Activated naive CD4-positive, alpha-beta T cell treated with anti-CD3 and anti-CD28 coated beads for 36 hours (primary cell): ENCODE measurements around the gene PRPF8. TPM values are rescaled to one million over a fixed set of nuclear protein-coding genes. Genes with fewer than 3 reads are reported as not detected.
A peak's percentile ranks its signal among the peaks of the same experiment; 100 is the strongest.

ENCODE experiments used
- CTCF ChIA-PET: fragments of 350-600 bp; sonication (Branson Sonifier 250); formaldehyde crosslinking; loops from one replicate; lab custom pipeline; 2021; ENCODE audit warnings: antibody characterized with exemption; lab: Charles Lee
- DNase-seq: peaks from one replicate; pipeline ENCODE4 v3.0.0-alpha.2; 2020
- H3K27ac Mint-ChIP-seq: one replicate; pipeline ENCODE4 v1.8.0; 2021; ENCODE audit warnings: mild to moderate bottlenecking, mixed read lengths
- H3K27me3 Mint-ChIP-seq: one replicate; pipeline ENCODE4 v1.8.0; 2021; ENCODE audit warnings: low read depth, mixed read lengths
- H3K36me3 Mint-ChIP-seq: one replicate; pipeline ENCODE4 v1.8.0; 2021; ENCODE audit warnings: low read depth, mixed read lengths
- H3K4me1 Mint-ChIP-seq: one replicate; pipeline ENCODE4 v1.8.0; 2021; ENCODE audit warnings: low read depth, mixed read lengths
- H3K4me3 Mint-ChIP-seq: one replicate; pipeline ENCODE4 v1.8.0; 2021; ENCODE audit warnings: mild to moderate bottlenecking, moderate library complexity, mixed read lengths
- H3K9me3 Mint-ChIP-seq: one replicate; pipeline ENCODE4 v1.8.0; 2021; ENCODE audit warnings: mixed read lengths
- intact Hi-C: fragments of 100-400 bp; cut with micrococcal nuclease; formaldehyde crosslinking; loops from one replicate; pipeline ENCODE4 v1.15.1; 2023
- total RNA-seq, 2 experiments: library from RNA; stranded (reverse); gene quantifications; one replicate each; pipeline ENCODE4 v1.2.3, GENCODE V29; 2021

Gene PRPF8
- total RNA-seq, 2 experiments from 2014 or later = 458 to 479 TPM

DNA sequence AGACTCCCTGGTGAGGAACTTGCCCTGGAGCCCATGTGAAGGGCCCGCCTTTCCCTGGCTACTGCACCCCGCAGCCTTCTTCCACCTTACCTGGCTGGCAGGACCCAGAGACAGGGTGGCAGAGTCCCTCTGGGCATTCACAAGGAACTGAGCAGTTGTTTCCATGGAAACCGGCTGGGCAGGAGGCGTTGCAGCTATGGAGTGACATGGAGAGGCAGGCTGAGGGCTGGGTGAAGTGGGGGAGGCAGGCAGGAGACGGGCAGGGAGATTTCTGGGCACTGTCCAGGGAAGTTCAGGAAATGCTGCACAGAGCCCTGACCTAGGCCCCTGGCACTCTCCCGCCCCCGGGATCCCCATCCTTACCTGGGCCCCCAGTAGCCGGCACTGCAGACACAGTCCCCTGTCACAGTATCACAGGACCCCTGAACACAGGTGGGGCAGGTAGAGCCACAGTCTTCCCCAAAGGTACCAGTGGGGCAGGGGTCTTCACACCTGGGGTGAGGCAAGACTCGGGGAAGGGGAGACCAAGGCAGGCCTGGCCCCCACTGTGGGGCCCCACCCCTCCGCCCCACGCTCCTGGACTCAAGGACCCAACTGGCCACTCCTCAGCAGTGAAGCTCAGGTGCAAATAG, 45.0 kb downstream of the PRPF8 start:
- Mint-ChIP-seq H3K27ac (peak overlapping the region; percentile 19), H3K36me3 (no peaks in the 10 kb centered on the region), H3K9me3 (no peaks in the 10 kb centered on the region), H3K4me3 (no peak overlapping the region), H3K27me3 (no peaks in the 10 kb centered on the region), H3K4me1 (peaks cover 8% of the 10 kb centered on the region)
- DNase-seq = no peak
- intact Hi-C loops = no loop called here
- CTCF ChIA-PET = interaction anchor here (1.0 to 1.6 kb wide), 3 partner anchors 9 to 21 kb away, joined by 3 to 4 read pairs (median 4); no protein-coding TSS in a partner anchor

DNA sequence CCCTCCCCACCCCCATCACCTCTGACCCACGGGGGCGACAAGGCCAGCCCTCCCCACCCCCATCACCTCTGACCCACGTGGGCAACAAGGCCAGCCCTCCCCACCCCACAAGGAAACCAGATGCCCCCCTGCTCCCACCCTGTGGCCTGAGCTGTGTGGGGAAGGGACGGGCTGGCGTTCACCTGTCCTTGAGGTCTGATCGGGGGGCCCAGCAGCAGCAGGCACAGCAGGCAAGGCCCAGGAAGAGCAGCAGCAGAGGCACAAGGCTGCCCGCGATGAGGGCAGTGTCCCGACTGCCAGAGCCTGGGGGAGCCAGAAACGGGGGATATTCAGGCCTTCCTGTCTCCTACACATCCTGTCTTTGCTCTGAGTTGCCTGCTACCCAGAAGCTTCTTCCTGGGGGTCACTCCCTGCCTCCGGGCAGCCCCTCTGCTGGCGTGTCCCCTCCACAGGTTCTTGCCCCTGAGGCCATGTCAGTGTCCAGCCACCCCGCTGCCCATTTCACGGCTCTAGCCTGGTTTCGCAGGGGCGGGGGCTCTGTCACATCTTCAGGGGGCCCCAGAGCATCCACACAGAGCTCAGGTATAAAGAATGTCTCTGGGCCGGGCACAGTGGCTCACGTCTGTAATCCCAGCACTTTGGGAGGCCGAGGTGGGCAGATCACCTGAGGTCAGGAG, 45.9 kb downstream of the PRPF8 start:
- no peak for DNase-seq
- Mint-ChIP-seq H3K36me3 (no peaks in the 10 kb centered on the region), H3K9me3 (no peaks in the 10 kb centered on the region), H3K4me3 (no peak overlapping the region), H3K27ac (no peak overlapping the region), H3K27me3 (no peaks in the 10 kb centered on the region), H3K4me1 (no peaks in the 10 kb centered on the region)
- intact Hi-C loops = no loop called here
- CTCF ChIA-PET = interaction anchor here (1.1 to 1.6 kb wide), 2 partner anchors 9 to 10 kb away, joined by 4 read pairs; no protein-coding TSS in a partner anchor

DNA sequence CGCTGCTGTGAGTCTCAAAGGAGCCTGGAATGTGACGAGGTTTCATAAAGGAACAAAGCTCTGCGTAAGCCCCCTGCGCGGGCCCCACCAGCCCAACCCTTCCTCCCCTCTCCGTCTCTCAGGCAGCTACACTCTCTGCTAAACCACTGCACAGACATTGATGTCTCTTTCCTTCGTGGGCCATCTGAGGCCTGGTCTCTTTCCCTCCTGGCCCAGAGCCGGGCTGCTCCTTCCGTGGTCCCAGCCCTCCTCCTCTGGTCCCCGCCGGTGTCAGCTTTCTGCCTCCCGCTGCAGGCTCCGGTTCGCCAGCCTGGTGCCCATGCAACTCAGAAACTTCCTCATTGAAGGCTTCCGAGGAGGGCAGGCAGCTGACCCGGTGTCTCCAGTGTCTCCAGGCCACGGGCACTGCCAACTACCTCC, 46.5 kb downstream of the PRPF8 start:
- intact Hi-C loops = no loop called here

DNA sequence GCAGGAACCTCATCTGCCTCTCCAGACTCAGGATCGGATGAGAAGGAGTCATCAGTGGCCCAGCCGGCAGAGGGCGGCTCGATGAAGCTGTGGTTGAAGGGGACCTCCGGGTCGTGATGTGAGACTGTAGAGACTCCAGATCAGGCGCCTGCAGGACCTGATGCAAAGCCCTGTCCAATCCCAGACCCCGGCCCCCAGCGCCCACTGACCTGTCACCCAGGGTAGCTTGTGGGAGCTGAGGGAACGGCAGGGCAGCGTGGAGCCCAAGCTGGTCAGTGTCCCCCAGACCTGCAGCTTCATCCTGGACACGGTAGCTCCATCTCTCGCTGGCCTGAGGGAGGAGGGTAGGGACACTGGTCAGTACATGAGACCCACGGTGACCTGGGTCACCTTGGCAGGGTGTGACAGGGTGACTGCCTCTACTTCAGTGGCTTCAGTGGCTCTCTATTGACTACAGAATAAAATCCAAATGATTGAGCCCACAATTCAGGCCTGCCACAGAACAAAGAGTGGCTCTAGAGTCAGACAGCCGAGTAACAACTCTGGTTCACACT, 47.9 kb downstream of the PRPF8 start:
- Mint-ChIP-seq H3K27ac (no peak overlapping the region), H3K4me3 (no peak overlapping the region), H3K9me3 (no peaks in the 10 kb centered on the region), H3K27me3 (no peaks in the 10 kb centered on the region), H3K4me1 (no peaks in the 10 kb centered on the region), H3K36me3 (no peaks in the 10 kb centered on the region)
- intact Hi-C loops = no loop called here
- no peak for DNase-seq
- CTCF ChIA-PET = interaction anchor here (1.0 to 1.2 kb wide), 2 partner anchors 12 to 63 kb away, joined by 3 to 4 read pairs; no protein-coding TSS in a partner anchor

More for the DNA sequence above, 46.5 kb downstream of the PRPF8 start:
- Mint-ChIP-seq H3K9me3 (no peaks in the 10 kb centered on the region), H3K27ac (no peak overlapping the region), H3K36me3 (no peaks in the 10 kb centered on the region), H3K4me3 (no peak overlapping the region), H3K27me3 (no peaks in the 10 kb centered on the region), H3K4me1 (no peaks in the 10 kb centered on the region)
- CTCF ChIA-PET = interaction anchor here (1.6 kb wide), 1 partner anchor 10 kb away, joined by 4 read pairs; no protein-coding TSS in a partner anchor
- DNase-seq = no peak

DNA sequence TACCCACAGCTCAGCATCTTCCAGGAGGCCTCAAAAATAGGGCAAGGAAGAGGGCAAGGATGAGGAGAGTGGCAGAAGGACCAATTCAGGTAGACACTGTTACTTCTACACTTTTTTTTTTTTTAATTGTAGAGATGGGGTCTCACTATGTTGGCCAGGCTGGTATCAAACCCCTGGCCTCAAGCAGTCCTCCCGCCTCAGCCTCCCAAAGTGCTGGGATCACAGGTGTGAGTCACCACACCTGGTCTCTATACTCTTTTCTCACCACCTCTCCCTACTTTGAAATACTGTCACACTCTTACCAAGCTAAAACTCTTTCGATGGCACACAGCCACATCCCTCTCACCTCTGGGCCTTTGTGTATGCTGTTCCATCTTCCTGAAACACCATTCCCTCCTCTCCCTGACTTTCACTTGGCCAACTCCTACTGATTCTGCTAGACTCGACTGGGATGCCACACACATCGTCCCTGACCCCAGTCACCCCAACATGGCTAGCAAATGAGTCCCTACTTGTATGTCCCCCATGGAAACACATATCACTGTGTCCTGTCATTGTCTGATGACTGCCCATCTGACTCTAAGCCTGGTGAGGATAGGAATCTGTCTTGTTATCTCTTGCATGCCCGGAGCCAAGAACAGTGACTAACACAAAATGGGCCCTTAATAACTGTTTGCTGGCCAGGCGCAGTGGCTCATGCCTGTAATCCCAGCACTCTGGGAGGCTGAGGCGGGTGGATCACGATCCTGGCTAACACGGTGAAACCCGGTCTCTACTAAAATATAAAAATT, 48.8 kb downstream of the PRPF8 start:
- no peaks in the 10 kb centered on the region for H3K9me3 Mint-ChIP-seq
- no peaks in the 10 kb centered on the region for H3K4me1 Mint-ChIP-seq
- H3K27me3 Mint-ChIP-seq = no peaks in the 10 kb centered on the region
- no peaks in the 10 kb centered on the region for H3K36me3 Mint-ChIP-seq
- intact Hi-C loops = no loop called here
- no peak for DNase-seq
- no peak overlapping the region for H3K27ac Mint-ChIP-seq
- CTCF ChIA-PET = no interaction called here
- H3K4me3 Mint-ChIP-seq = no peak overlapping the region

DNA sequence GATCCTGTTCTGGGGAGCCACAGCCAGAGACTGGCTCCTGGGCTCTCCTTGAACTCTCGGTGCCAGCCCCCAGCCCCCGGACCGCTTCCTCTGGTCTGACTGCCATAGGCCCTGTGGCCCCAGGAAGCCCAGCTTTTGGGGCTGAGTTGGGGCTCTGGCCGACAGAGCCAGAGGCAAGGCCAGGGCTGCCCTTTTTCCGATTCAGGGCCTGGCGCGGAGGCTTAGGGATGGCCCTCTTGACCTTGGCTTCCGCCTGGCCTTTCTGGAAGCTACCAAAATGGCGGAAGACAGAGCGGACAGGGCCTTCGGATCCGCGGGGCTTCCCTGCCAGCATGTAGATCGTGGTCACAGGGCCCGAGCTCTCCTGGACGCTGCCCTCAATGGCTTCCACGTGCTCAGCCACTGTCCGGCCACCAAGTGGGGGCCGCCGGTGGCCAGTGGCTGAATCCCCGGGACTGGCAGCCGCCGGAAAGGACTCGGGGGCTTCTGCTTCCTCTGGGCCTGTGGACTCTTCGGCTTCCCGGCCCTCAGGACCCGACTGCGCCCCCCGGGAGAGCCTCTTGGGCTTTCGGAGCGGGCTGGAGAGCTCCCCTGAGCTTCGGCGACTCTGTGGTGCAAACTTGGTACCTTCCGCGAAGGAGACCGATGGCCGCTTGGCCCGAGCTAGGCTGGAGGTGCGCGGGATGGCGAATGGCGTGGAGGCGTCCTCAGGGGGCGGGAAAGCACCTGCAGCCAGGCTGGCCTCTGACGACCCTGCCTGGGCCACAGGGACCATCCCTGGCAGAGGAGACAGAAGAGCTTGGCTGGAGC, 49.6 kb downstream of the PRPF8 start:
- intact Hi-C loops = loop anchor here (5.0 kb wide), 1 partner anchor 358 kb away; the partner anchor contains the start of gene TRARG1

DNA sequence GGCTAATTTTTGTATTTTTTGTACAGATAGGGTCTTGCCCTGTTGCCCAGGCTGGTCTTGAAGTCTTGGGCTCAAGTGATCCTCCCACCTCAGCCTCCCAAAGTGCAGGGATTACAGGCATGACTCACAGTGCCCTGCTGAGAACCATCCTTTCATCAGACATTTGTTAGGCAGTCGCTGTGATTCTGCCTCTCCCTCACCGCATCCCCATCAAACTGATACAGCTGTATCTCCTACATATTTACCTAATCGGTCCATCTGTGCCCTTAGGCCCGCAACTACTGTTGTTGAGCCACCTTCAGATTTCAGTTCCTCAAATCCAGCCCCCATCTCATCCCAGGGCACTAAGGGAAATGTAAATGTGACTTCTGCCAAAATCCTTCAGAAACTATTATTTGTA, 54.0 kb downstream of the PRPF8 start:
- CTCF ChIA-PET = interaction anchor here (0.6 to 3.1 kb wide), 18 partner anchors 8 to 914 kb away, joined by 3 to 50 read pairs (median 5); partner anchors contain the start of genes INPP5K, RILP and SCARF1
- DNase-seq = no peak

More for the DNA sequence above, 49.6 kb downstream of the PRPF8 start:
- H3K9me3 Mint-ChIP-seq = no peaks in the 10 kb centered on the region
- H3K4me1 Mint-ChIP-seq = peaks cover 2% of the 10 kb centered on the region
- H3K27ac Mint-ChIP-seq = no peak overlapping the region
- DNase-seq = no peak
- no peak overlapping the region for H3K4me3 Mint-ChIP-seq
- CTCF ChIA-PET = no interaction called here
- peaks cover 5% of the 10 kb centered on the region for H3K27me3 Mint-ChIP-seq
- H3K36me3 Mint-ChIP-seq = no peaks in the 10 kb centered on the region

DNA sequence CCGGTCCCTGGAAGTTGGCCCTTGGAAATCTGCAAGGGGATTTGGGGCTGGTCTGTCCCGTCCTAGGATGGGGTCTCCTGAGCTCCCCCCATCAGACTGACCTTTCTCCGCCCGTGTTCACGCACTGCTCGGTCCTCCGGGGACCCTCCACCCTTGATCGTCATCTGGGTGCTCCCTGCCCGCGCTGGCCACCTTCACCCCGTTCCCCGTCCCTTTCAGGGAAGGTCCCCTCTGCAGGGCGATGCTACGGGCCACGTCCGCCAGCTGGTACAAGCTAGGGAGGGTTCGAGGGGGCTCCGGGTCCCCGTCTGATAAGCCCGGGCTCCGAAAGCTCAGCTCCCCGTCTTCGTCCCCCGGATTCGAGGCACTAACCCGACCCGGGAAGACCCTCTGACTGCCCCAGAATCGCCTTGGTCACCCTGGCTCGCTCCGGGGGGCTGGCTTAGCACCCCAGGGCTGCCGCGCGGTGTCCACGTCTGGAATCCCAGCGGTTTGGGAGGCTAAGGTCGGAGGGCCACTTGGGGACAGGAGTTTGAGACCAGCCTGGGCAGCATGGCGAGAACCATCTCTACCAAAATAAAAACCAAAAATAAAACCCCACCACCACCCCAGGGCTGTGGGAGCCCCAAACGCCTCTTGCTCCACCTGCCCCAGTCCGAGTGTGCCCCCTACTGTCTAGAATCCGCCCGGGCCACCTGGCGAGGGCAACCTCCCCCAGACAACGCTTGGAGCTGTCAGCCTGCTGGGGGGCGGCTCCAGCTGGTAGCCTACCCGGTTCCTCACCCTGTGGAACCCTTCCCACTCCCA, 55.0 kb downstream of the PRPF8 start:
- H3K27me3 Mint-ChIP-seq = peaks cover 15% of the 10 kb centered on the region
- H3K9me3 Mint-ChIP-seq = no peaks in the 10 kb centered on the region
- peak overlapping the region; percentile 61 for H3K4me3 Mint-ChIP-seq
- intact Hi-C loops = loop anchor here (1.0 to 5.0 kb wide), 5 partner anchors 55 to 362 kb away; partner anchors contain the start of gene TRARG1
- CTCF ChIA-PET = interaction anchor here (0.6 to 3.1 kb wide), 22 partner anchors 8 to 351 kb away, joined by 3 to 50 read pairs (median 4); partner anchors contain the start of genes INPP5K, RILP and SCARF1
- H3K27ac Mint-ChIP-seq = no peak overlapping the region
- DNase-seq = peak; percentile 88
- H3K4me1 Mint-ChIP-seq = peaks cover 18% of the 10 kb centered on the region
- H3K36me3 Mint-ChIP-seq = no peaks in the 10 kb centered on the region

More for the DNA sequence above, 54.0 kb downstream of the PRPF8 start:
- no peak overlapping the region for H3K4me3 Mint-ChIP-seq
- intact Hi-C loops = loop anchor here (1.0 to 5.0 kb wide), 2 partner anchors 56 to 353 kb away; partner anchors contain the start of gene TRARG1
- peaks cover 18% of the 10 kb centered on the region for H3K4me1 Mint-ChIP-seq
- no peaks in the 10 kb centered on the region for H3K9me3 Mint-ChIP-seq
- peaks cover 15% of the 10 kb centered on the region for H3K27me3 Mint-ChIP-seq
- H3K36me3 Mint-ChIP-seq = no peaks in the 10 kb centered on the region
- no peak overlapping the region for H3K27ac Mint-ChIP-seq

DNA sequence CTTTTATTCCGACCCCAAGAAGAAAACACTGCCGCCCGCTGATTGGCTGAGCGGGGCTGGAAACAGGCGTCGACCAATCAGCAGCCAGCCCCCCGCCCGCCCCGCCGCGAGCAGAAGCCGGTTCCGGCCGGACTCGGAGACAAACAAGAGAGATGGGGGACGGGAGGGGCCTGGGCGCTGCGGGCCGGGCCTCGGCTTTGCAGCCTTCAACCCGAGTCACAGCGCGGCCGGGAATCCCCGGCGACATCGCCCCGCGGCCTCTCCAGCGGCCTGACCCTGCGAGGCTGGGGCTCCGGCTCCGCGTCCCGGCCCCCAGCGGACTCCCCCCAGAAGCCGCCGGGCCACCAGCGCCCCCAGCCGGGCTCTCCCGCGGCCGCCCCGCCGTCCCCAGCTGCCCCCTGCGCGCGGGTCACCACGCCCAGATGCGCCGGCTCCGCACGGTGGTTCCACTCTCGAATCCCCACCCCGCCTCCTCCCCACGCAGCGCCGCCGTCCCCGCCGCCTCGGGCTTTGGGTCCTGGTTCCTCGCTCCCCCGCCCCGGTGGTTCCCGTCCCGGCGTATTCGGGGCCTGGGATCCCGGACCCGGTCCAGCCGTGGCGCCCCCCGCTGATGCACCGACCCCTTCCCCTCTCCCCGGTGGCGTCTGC, 55.7 kb downstream of the PRPF8 start:
- no peaks in the 10 kb centered on the region for H3K36me3 Mint-ChIP-seq
- H3K4me1 Mint-ChIP-seq = peaks cover 18% of the 10 kb centered on the region
- no peak overlapping the region for H3K27ac Mint-ChIP-seq
- no peaks in the 10 kb centered on the region for H3K9me3 Mint-ChIP-seq
- CTCF ChIA-PET = interaction anchor here (0.6 to 3.1 kb wide), 12 partner anchors 10 to 242 kb away, joined by 3 to 50 read pairs (median 4); partner anchors contain the start of genes INPP5K and RILP
- peak; percentile 86 for DNase-seq
- peaks cover 15% of the 10 kb centered on the region for H3K27me3 Mint-ChIP-seq
- peak overlapping the region; percentile 83 for H3K4me3 Mint-ChIP-seq
- intact Hi-C loops = loop anchor here (1.0 to 5.0 kb wide), 4 partner anchors 62 to 362 kb away; partner anchors contain the start of gene INPP5K
